HG03457 (cell line): Measurements from ENCODE around the gene PLEKHH2.
"Not testable (repeated sequence)": the region's sequence is repeated elsewhere in the genome, so short reads cannot be mapped to it uniquely, and the experiment has no call there.

Experiments used
- ATAC-seq: cut with Tn5 transposase; IDR thresholded peaks from one replicate; pipeline ENCODE4 v1.9.1; 2021; ENCODE audit warnings: moderate number of reproducible peaks; ENCODE audit not compliant: unreplicated experiment

PLEKHH2 gene

DNA sequence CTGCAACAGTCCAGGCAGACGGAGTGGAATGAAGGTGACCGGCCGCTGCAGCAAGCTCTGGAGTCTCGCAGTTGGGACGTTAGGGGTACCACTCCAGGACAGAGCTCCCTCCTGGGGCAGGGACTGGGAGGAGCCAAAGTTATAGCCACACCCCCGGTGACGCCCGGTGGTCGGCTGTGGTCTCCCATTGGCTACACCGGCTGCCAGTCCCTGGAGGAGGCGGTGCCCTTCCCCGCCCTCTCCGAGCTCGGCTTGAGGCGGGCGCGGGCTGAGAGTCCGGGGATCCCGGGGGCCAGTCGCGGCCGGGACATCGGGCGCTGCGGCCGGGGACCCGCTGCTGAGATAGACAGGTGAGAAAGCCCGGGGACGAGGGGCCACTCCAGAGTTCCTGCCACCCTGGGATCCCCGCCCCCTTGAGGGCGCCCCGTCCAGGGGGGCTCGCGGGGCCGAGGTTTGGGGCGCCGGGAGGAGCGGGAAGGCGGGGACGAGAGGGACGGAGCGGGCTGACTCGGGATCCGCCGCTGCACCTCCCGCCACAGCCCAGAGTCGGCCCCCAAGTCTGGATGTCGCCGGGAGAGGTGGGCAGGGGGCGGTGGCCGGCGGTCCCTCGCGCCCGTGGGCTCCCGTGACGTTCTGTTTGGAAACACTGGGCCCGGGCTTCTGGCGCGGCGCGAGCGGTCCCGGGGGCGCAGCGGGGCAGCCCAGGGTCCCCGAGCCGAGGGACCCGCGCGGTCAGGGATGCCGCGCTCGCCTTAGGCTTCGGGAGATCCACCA is at the start of gene PLEKHH2:
Gene PLEKHH2, plus strand, starts transcription at position 231 of the 774 bp plus-strand sequence. CDS start 7,414 bp downstream, outside the sequence.
- peak; percentile 98 for ATAC-seq

DNA sequence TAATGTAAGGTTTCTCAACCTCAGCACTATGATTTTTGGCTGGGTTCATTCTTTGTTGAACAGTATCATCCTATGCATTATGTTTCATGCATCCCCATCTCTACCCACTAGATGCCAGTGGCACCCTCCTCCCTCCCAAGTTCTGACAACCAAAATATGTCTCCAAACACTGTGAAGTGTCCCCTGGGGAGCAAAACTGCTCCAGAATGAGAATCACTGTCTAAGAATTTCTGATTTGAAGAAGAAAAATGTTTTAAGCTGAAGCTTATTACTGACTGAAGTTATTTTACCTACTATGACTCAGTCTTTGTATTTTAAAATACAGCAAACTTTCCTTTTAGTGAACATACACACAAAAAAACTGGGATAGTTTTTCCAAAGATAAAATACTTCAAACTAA is 44.6 kb upstream of the PLEKHH2 start:
- no peak for ATAC-seq

DNA sequence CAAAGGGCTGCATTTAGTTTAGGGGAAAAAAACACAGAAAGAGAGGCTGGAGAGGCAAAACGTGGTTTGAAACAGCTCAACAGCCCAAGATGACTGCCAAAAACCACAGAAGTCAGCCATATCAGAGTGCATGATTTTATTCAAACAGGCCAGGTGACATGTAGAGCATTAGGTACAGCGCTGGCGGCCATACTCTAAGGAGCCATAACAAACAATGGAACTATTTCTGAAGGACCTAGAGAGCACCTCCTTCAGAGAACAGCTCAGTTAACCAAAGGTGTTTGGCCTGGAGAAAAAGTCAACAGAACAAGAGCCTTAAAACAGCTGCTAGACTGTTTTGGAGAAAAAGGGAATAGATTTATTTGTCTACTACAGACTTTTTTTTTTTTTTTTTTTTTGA is 43.8 kb upstream of the PLEKHH2 start:
- no peak for ATAC-seq

DNA sequence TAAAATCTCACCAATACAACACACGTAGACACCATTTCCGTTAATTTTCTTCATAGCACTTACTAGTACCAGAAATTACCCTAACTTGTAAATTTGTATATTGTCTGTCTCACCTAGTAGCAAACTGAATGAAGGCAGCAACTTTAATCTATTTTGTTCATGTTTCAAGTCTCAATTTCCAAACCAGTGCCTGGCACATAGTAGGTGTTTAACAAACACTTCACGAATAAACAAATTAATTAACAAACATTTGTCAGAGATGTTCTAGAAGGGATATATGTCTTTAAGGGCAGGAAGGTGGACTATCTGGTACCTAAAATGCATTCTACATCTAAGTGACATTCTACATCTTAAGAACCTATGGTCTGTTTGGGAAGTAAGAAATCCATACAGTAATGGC is 42.2 kb upstream of the PLEKHH2 start:
- no peak for ATAC-seq

DNA sequence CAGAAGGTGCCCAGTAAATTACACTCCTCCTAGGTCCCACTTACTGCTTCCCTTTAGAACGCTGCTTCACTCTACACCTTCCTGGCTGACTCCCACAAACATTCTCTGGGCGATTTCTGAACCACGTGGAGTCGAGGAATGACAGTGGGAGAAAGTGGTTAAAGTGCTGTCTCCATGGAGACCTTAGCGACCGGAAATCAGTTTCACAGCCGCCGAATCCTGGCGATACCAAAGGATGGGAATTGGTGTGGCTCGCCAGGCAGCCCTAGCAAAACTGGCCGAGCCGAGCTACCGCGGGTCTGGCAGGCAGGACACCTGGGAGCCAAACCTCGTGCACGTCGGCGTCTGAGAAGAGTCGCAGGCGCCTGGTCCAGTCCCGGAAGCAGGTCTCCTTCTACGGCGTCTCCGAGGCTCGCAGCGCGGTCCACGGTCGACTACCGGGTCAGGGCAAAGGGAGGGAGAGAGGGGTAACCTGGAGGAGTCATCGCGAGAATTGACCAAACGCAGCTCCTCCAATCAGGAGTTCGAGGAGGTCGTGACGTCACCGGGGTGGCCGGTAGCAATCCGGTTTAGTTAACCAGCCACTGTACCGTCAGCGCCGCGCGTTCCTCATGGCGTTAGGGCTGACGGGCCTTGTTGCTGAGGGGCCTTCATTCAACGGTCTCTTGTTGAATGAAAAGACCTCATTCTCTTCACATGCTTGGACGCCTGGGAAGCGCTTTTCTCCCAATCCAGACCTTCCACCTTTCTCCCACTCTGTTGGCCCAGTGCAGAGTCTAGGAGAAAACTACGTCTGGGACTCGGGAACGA is 41.3 kb upstream of the PLEKHH2 start, which contains the start of gene THADA:
Gene THADA, minus strand, starts transcription at position 436 of the 810 bp plus-strand sequence. CDS start 3,646 bp downstream, outside the sequence.
- peak; percentile 94 for ATAC-seq

DNA sequence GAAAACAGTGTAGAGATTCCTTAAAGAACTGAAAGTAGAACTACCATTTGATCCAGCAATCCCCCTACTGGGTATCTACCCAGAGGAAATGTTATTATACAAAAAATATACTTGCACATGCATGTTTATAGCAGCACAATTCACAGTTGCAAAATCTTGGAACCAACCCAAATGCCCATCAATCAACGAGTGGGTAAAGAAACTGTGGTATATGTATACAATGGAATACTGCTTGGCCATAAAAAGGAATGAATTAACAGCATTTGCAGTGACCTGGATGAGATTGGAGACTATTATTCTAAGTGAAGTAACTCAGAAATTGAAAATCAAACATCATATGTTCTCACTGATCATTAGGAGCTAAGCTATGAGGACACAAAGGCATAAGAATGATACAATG is 36.5 kb upstream of the PLEKHH2 start:
- ATAC-seq, result not testable (repeated sequence)

DNA sequence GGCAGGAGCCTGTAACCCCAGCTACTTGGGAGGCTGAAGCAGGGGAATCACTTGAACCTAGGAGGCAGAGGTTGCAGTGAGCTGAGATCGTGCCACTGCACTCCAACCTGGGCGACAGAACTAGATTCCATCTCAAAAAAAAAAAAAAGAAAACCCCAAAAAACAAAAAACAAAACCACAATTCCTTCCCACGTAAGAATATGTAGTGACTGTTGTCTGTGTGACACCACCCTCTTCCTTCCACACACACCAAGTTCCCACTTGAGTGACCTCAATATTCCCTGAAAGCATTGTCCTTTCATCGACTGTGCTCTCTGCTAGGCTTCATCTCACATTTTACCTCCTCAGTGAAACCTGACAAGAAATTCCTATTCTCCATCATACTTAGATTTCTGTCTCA is 32.4 kb upstream of the PLEKHH2 start:
- no peak for ATAC-seq

DNA sequence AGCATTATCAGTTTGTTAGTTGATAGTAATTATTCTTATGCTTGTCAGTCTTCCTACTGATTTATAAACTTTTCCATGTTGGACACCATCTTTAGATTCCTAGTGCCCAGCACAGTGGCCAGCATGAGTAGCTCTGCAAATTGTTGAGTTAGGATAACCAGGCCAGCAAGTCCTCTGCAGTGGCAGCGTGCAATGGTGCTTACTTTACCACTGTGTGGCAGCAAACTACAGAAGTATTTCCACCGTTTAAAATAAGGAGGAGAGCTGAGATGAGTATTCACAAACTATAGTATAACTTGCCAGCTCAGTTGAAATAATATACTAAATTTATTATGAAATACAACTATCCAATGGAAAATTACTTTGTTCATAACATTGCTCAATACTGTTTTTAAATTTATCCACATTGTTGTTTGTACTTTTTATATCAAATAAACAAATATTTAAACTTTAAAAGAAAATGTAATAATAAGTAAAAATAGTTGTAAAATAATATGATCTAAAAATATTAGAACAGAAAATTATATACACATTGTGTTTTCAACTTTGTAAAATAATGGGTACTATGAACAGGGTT is 31.9 kb upstream of the PLEKHH2 start:
- no peak for ATAC-seq

DNA sequence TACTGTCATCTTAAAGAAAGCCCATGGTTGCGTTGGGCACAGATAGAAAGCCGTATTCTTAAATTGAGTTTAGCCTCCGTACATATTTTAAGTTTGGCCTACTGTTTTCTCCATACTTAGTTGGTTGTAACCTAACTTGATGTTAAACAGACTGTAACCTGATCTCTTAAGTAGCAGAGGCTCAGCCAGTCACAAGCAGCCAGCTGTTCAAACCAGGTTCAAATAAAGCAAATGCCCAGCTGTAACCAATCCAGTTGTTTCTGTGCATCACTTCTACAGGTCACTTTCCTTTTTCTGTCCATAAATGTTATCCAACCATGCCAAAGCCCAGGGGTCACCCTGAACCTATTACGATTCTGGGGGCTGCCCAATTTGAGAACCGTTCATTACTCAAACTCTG is 31.2 kb upstream of the PLEKHH2 start:
- ATAC-seq, result no peak

DNA sequence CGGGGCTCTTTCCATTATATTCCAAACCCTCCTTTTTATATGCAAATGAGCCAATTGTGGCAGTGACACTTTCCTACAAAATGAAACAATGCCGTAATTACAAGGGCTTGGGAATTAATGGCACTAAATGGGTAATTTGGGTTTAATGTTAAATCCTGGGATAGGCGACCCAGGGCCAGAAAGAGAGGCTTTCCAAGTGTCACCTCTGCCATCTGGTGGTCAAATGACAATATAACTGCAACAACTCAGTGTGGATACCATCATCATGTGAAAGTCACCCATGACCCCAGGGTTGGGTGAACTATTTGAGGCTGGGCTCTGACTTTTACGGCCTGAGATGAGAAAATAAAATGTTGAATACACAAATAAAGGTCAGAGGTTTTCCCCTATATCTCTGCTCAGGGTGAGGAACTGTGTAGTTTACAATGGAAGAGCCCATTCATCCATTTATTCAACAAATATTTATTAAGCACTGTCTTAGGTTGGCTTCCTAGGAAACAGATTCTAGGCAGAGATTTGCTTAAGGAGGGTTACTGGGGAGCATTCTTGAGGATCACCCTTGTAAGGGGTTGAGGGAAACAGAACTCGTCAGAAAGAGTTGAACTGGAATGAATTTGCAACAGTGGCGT is 27.7 kb upstream of the PLEKHH2 start:
- ATAC-seq, result no peak

DNA sequence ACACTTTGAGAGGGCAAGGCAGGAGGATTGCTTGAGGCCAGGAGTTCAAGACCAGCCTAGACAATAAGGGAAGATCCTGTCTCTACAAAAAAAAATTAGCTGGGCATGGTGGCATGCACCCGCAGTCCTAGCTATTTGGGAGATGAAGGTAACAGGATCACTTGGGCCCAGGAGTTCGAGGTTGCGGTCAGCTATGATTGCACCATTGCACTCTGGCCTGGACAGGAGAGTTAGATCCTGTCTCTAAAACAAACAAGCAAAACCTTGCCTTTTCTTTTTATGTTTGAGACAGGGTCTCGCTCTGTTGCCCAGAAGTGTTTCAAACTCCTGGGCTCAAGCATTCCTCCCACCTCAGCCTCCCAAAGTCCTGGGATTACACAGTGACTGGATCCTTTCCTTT is 26.7 kb upstream of the PLEKHH2 start:
- no peak for ATAC-seq

DNA sequence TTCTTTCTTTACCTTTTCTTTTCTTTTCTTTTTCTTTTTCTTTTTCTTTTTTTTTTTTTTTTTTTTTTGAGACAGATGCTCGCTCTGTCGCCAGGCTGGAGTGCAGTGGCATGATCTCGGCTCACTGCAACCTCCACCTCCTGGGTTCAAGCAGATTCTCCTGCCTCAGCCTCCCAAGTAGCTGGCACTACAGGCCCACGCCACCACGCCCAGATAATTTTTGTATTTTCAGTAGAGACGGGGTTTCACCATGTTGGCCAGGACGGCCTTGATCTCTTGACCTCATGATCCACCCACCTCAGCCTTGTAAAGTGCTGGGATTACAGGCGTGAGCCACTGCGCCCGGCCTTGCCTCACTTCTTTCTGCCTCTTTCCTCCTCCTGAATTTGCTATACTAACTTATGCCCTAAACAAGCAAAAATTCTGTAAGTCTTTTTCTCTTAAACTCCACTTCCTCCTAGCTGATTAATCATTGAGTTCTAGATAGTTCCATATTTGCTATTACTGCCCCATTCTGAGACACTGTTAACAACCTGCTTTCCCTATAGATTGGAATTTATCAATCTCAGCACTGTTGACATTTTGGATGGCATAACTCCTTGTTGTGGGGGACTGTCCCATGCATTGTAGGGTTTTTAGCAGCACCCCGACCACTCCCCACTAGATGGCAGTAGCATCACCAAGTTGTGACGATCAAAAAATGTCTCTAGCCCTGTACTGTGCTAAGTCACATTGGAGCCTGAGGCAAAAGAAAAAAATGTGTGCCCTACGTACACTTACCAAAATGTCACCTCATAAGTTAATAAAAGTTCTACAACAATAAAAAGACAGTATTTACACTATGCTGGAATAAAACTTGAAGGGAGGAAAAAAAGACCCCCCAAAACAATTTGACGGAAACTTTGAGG is 24.8 kb upstream of the PLEKHH2 start:
- no peak for ATAC-seq

DNA sequence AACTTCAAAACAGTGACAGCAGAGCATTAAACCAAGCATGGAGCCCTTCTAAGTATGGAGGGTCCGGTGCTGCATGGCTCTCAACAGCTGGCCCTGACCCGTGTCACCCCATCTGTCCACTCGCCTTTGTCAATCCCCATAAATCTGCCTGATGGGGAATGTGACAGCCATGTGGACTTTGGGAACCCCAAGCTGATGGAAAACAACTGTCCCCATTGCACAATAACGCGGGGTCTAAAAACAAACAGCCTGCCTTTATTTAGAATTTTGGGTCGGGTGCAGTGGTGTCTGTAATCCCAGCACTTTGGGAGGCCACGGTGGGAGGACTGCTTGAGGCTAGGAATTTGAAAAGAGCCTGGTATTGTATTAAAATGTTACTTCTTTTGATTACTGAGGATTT is 24.1 kb upstream of the PLEKHH2 start:
- ATAC-seq, result no peak

DNA sequence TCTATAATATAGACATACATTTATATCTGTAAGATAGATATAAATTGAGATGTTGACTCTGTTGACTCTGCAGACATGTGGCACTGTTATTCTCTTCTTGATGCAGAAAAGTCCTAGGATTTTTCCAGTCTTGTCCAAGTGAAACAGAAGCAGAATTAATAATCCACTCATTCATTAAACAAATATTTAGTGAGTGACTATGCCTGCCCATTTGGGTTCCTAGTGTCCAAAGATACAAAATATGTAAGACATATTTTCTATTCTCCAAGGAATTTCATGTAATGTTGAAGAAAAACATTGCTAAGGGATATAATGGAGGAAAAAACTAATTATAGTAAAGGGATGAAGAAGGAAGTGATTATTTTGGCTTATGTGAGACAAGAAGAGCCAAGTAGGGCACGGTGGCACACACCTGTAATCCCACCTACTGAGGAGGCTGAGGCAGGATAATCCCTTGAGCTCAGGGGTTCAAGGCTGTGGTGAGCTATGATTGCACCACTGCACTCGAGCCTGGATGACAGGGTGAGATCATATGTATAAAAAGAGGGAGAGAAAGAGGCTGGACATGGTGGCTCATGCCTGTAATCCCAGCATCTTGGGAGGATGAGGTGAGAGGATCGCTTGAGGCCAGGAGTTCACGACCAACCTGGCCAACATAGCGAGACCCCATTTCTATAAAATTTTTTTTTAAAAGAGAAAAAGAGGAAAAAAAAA is 19.9 kb upstream of the PLEKHH2 start:
- ATAC-seq, result no peak

DNA sequence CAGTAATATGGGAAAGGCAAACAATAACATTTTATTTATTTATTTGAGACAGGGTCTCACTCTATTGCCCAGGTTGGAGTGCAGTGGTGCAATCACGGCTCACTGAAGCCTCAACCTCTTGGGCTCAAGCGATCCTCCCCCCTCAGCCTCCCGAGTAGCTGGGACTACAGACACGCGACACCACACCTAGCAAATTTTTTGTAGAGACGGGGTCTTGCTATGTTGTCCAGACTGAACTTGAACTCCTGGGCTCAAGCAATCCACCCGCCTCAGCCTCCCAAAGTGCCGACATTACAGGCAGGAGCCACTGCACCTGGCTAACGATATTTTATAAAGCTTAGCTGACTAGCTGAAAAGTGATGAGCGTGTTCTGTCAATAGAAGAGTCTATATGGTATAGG is 17.5 kb upstream of the PLEKHH2 start:
- ATAC-seq, result no peak

DNA sequence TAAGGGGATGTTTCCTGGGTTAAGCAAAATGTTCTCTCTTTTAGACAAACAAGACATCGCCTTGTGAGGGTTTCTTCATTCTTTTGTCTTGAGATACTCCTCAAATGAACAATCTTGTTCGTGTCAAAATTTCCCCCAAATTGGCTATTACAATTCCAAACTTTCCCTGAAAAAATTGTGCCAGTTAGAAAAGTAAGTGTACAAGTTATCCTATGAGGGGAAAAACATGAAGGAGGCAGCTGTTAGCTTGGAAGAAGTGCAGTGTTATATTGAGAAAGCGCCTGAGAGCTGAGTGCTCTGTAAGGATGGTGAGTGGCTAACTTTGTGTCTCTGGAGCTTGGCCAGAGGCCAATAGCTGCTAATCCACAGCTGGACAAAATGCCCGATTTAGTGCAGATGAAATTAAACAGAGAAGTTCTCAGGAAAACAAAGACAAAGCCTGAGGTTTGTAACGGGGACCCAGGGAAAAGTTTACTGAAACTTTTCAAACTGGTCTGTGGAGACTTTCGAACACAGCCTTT is 14.1 kb upstream of the PLEKHH2 start:
- no peak for ATAC-seq

DNA sequence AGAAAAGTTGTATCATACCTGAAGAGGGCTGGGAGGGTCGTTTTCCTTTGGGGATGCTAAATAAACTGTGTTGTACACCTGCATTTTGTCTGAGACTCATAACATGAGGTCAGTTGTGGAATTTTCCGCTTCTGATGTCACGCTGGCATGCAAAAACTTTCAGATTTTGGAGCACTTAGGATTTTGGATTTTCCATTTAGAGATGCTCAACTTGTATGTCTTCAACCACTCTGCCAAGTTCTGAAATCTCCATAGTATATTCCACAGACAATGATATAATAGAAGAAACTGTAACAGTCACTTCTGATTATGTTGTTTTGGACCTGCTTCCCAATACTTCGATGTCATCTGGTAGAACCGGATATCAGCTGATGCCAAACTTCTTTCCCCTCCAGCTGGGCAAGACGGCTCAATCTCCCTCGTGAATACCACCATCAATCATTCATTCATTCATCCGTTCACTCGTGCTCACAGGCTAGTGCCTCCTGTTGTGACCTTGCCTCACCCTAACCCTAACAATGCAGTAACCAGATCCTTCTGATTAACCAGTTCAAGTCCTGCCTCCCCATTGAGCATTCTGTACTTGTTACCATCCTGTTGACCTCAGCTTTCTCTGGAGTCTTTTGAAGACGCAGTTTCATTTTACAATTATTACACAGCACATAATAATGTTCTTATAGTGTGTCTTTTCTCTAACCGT is 5.3 kb upstream of the PLEKHH2 start:
- ATAC-seq, result no peak

DNA sequence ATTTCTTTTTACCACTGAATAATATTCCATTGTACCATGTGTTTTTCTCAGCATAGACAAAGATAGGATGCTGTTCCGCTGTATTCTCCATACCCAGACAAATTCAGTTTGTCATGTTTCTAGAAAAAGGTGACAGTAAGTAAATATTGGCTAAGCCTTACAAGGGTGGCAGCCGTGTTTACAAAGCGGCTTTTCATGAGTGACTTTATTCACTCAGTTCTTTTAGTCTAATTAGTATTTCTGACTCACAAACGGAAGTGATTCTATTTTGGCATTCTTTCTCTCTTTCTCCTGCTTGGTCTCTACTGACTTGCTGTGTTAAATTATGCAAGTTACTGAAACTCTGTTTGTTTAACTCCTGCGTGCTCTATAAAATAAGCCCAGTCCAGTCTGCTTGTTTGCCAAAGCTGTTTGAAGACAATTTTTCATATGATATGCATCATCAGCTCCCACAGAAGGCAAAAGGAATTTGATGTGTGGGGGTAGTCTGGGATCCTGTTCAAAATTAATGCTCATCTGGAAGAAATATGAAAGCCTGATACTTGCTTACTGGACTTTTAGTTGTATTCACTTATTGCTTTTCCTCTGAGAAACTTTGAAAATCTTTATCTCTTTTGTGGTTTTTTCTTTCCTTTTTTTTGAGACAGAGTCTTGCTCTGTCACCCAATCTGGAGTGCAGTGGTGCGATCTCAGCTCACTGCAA is 2.3 kb upstream of the PLEKHH2 start:
- ATAC-seq, result no peak
